Measurements from ENCODE around the gene PANK1. TPM values are rescaled to one million over a fixed set of nuclear protein-coding genes. Genes with fewer than 3 reads are reported as not detected.

The PANK1 gene
- total RNA-seq, 1 experiment from 2014 or later: 8.6 TPM

- no peak overlapping the region for H3K27ac Mint-ChIP-seq (ENCODE audit: unreplicated experiment)
- BruUV-seq (replicated peaks): no TSS peak
- H3K36me3 Mint-ChIP-seq (ENCODE audit: insufficient read depth, unreplicated experiment): no peaks in the 10 kb centered on the region
- TF ChIP-seq, protein P1, sequence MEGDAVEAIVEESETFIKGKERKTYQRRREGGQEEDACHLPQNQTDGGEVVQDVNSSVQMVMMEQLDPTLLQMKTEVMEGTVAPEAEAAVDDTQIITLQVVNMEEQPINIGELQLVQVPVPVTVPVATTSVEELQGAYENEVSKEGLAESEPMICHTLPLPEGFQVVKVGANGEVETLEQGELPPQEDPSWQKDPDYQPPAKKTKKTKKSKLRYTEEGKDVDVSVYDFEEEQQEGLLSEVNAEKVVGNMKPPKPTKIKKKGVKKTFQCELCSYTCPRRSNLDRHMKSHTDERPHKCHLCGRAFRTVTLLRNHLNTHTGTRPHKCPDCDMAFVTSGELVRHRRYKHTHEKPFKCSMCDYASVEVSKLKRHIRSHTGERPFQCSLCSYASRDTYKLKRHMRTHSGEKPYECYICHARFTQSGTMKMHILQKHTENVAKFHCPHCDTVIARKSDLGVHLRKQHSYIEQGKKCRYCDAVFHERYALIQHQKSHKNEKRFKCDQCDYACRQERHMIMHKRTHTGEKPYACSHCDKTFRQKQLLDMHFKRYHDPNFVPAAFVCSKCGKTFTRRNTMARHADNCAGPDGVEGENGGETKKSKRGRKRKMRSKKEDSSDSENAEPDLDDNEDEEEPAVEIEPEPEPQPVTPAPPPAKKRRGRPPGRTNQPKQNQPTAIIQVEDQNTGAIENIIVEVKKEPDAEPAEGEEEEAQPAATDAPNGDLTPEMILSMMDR (IDR thresholded peaks at IDR 0.05; ENCODE audit: unreplicated experiment): no peak
- no peaks in the 10 kb centered on the region for H3K4me1 Mint-ChIP-seq (ENCODE audit: low read depth, unreplicated experiment)
- H3K27me3 Mint-ChIP-seq (ENCODE audit: unreplicated experiment): no peaks in the 10 kb centered on the region
- no peak for DNase-seq
- no peak overlapping the region for H3K4me3 Mint-ChIP-seq (ENCODE audit: low read depth, unreplicated experiment)
- intact Hi-C loops (cut with micrococcal nuclease; ENCODE audit: unreplicated experiment): no loop called here
- CTCF ChIA-PET: no interaction called here
- no peaks in the 10 kb centered on the region for H3K9me3 Mint-ChIP-seq (ENCODE audit: low read depth, unreplicated experiment)
Observed at GRCh38 chr10:89639326-89639725, 5.7 kb downstream of the PANK1 start.

GRCh38 chr10:89637113-89637512 lies 7.9 kb downstream of the PANK1 start:
- TF ChIP-seq, protein P1 (IDR thresholded peaks at IDR 0.05; ENCODE audit: unreplicated experiment): no peak
- intact Hi-C loops (cut with micrococcal nuclease; ENCODE audit: unreplicated experiment): no loop called here
- no peaks in the 10 kb centered on the region for H3K9me3 Mint-ChIP-seq (ENCODE audit: low read depth, unreplicated experiment)
- H3K4me3 Mint-ChIP-seq (ENCODE audit: low read depth, unreplicated experiment): no peak overlapping the region
- no peaks in the 10 kb centered on the region for H3K36me3 Mint-ChIP-seq (ENCODE audit: insufficient read depth, unreplicated experiment)
- no peaks in the 10 kb centered on the region for H3K27me3 Mint-ChIP-seq (ENCODE audit: unreplicated experiment)
- no peak for DNase-seq
- peaks cover 16% of the 10 kb centered on the region for H3K4me1 Mint-ChIP-seq (ENCODE audit: low read depth, unreplicated experiment)
- CTCF ChIA-PET: no interaction called here
- no peak overlapping the region for H3K27ac Mint-ChIP-seq (ENCODE audit: unreplicated experiment)
- no TSS peak for BruUV-seq (replicated peaks)

GRCh38 chr10:89634637-89635036 lies 10.4 kb downstream of the PANK1 start:
- TF ChIP-seq, protein P1 (IDR thresholded peaks at IDR 0.05; ENCODE audit: unreplicated experiment): no peak
- no peak for DNase-seq
- Mint-ChIP-seq H3K4me1 (ENCODE audit: low read depth, unreplicated experiment) (peaks cover 16% of the 10 kb centered on the region), H3K27ac (ENCODE audit: unreplicated experiment) (no peak overlapping the region), H3K36me3 (ENCODE audit: insufficient read depth, unreplicated experiment) (no peaks in the 10 kb centered on the region), H3K27me3 (ENCODE audit: unreplicated experiment) (no peaks in the 10 kb centered on the region), H3K4me3 (ENCODE audit: low read depth, unreplicated experiment) (no peak overlapping the region), H3K9me3 (ENCODE audit: low read depth, unreplicated experiment) (no peaks in the 10 kb centered on the region)
- CTCF ChIA-PET: no interaction called here
- BruUV-seq (replicated peaks): no TSS peak
- intact Hi-C loops (cut with micrococcal nuclease; ENCODE audit: unreplicated experiment): loop anchor here (5.0 kb wide), 1 partner anchor 68 kb away; the partner anchor contains the start of gene KIF20B

- Mint-ChIP-seq H3K27me3 (ENCODE audit: unreplicated experiment) (no peaks in the 10 kb centered on the region), H3K36me3 (ENCODE audit: insufficient read depth, unreplicated experiment) (no peaks in the 10 kb centered on the region), H3K4me1 (ENCODE audit: low read depth, unreplicated experiment) (peaks cover 16% of the 10 kb centered on the region), H3K4me3 (ENCODE audit: low read depth, unreplicated experiment) (peak overlapping the region; percentile 42), H3K27ac (ENCODE audit: unreplicated experiment) (peak overlapping the region; percentile 20), H3K9me3 (ENCODE audit: low read depth, unreplicated experiment) (no peaks in the 10 kb centered on the region)
- CTCF ChIA-PET: interaction anchor here (0.7 to 1.7 kb wide), 4 partner anchors 8 to 68 kb away, joined by 3 to 6 read pairs (median 4); partner anchors contain the start of gene KIF20B
- DNase-seq: peak; percentile 31
- TF ChIP-seq, protein P1 (IDR thresholded peaks at IDR 0.05; ENCODE audit: unreplicated experiment): no peak
- intact Hi-C loops (cut with micrococcal nuclease; ENCODE audit: unreplicated experiment): loop anchor here (5.0 kb wide), 1 partner anchor 69 kb away; the partner anchor contains the start of gene KIF20B
- no TSS peak for BruUV-seq (replicated peaks)
Observed at GRCh38 chr10:89633484-89633883, 11.6 kb downstream of the PANK1 start.

All from Calu3 (cell line).